HG03097 (cell line): ENCODE results near the gene SESN2.

Experiments used
- ATAC-seq: cut with Tn5 transposase; IDR thresholded peaks from one replicate; pipeline ENCODE4 v1.9.1; 2021; ENCODE audit not compliant: unreplicated experiment, low FRiP score

SESN2 gene

GRCh38 chr1:28282426-28283407 lies 23.4 kb downstream of the SESN2 start:
- ATAC-seq: no peak

- ATAC-seq: no peak
Observed at GRCh38 chr1:28286111-28286510, 26.8 kb downstream of the SESN2 start.

GRCh38 chr1:28288487-28288886 lies 29.2 kb downstream of the SESN2 start:
- no peak for ATAC-seq

GRCh38 chr1:28290851-28291250 lies 31.5 kb downstream of the SESN2 start:
- ATAC-seq: no peak

GRCh38 chr1:28291711-28292110 lies 32.4 kb downstream of the SESN2 start:
- ATAC-seq: no peak

- no peak for ATAC-seq
Observed at GRCh38 chr1:28295936-28296335, 36.6 kb downstream of the SESN2 start.

- ATAC-seq: no peak
Observed at GRCh38 chr1:28296401-28297261, 37.3 kb downstream of the SESN2 start.

GRCh38 chr1:28297826-28298225 lies 38.5 kb downstream of the SESN2 start:
- ATAC-seq: no peak

- no peak for ATAC-seq
Observed at GRCh38 chr1:28298438-28298837, 39.1 kb downstream of the SESN2 start.

GRCh38 chr1:28301368-28302174 lies 42.3 kb downstream of the SESN2 start:
- no peak for ATAC-seq

GRCh38 chr1:28302247-28302646 lies 42.9 kb downstream of the SESN2 start:
- ATAC-seq: no peak

GRCh38 chr1:28306301-28306949 lies 47.1 kb downstream of the SESN2 start:
- no peak for ATAC-seq

GRCh38 chr1:28308750-28309149 lies 49.4 kb downstream of the SESN2 start:
- no peak for ATAC-seq

- ATAC-seq: no peak
Observed at GRCh38 chr1:28309702-28310101, 50.4 kb downstream of the SESN2 start.

- ATAC-seq: no peak
Observed at GRCh38 chr1:28313702-28314546, 54.6 kb downstream of the SESN2 start.

GRCh38 chr1:28314547-28314941 lies 55.2 kb downstream of the SESN2 start:
- no peak for ATAC-seq

- no peak for ATAC-seq
Observed at GRCh38 chr1:28317014-28317413, 57.7 kb downstream of the SESN2 start.

- ATAC-seq: peak; percentile 79
Observed at GRCh38 chr1:28322194-28322593, 62.9 kb downstream of the SESN2 start.

GRCh38 chr1:28323720-28324119 lies 64.4 kb downstream of the SESN2 start:
- ATAC-seq: no peak
